Islet of Langerhans (tissue), 1 donor: ENCODE data around the gene NGEF.

Experiments
- FAIRE-seq: peaks from one replicate; lab custom pipeline; 2011; peaks lifted over from hg19 to GRCh38; lab: Jason Lieb, UNC

The NGEF gene

DNA sequence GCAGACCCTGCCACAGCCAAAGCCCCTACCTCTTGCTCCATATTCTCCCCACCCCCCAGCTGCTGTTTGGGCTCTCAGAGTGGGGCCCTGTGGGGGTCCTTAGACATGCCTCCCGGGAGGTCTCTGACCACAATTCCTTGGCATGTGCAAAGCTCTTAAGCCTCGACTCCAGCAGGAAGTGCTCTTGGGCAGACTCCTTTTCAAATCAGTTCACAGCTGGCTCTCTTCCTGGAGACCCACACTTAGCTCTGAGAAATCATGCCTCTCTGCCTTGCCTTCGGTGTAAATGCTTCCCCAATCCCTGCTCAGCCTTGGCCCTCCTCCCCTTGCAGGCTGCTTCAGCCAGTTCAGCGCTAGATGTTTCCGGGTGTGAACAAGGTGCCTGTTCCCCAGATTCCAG lies 46.9 kb downstream of the NGEF start:
- no peak for FAIRE-seq

- FAIRE-seq = no peak
Observed at GRCh38 chr2:232963913-232964312, 49.1 kb downstream of the NGEF start.

DNA sequence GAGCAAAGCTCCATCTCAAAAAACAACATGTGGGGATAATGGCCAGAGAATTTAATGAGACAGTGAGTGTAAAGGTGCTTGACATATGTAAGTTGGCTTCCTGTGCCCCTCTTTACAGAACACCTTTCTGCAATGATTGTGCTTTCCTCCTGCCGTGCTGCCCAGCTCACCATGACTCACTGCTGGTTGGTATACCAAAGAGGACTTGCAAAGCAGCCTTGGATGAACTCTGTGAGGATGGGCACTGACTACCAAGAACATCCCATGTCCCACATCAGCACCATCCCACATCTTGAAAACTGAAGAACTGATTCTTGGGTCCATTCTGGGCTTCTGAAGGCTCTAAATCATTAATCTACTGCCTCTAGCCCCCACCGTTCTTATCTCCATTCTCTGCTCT lies 52.2 kb downstream of the NGEF start:
- FAIRE-seq = no peak

GRCh38 chr2:232959139-232959538 lies 53.9 kb downstream of the NGEF start:
- FAIRE-seq = no peak

- FAIRE-seq = no peak
Observed at GRCh38 chr2:232957657-232958090, 55.4 kb downstream of the NGEF start.

DNA sequence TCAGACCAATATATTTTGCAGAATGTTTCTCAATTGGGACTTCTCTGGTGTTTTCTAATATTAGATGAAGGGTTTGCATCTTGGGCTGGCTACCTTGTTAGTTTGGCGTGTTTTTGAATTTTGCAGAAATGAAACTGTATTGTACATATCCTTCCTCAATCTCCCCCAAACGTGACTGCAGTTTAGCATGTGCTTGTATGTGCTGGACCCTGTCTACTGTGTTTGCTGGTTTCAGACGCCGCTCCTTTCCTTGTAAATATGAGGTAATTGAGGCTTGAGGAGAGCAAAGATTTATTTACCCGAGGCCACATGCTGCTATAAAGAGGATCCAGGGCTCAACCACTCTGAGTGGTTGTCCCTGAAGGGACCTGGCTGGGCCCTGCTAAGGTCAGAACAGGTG lies 57.2 kb downstream of the NGEF start:
- no peak for FAIRE-seq

DNA sequence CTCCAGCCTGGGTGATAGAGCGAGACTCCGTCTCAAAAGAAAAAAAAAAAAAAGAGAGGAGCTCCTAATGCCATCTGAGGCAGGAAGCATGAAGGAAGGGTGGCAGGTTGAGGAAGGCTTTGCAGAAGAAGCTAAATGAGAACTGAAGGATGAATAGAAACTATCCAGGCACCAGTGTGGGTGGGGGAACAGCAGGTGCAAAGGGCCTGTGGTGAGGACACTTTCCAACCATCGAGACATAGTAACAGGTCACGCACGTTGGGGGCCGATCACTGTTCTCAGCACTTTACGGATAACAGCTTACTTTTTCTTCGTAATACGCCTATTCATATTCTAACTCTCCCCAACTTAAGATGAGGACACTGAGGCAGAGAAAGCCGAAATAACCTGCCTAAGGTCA lies 58.4 kb downstream of the NGEF start:
- FAIRE-seq = no peak

GRCh38 chr2:232951891-232952290 lies 61.2 kb downstream of the NGEF start:
- FAIRE-seq = no peak

GRCh38 chr2:232951181-232951580 lies 61.9 kb downstream of the NGEF start:
- no peak for FAIRE-seq

DNA sequence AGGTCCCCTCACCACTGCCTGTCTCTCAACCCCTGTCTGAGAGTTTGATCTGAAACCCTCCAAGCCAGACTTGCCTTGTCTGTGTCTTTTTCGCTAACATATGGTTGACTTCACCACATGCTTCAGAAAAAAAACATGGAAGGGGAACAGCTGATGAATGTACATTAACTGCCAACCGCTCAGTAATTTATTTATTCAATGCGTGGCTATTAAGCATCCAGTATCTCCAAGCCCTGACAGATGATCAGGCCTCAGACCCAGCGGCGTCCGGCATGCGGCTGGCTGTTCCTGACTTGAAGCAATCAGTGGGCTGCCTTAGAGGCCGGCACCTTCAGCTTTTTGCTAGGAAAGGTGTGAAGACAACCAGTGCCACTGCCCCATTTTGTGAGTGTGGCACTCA lies 62.3 kb downstream of the NGEF start:
- no peak for FAIRE-seq

DNA sequence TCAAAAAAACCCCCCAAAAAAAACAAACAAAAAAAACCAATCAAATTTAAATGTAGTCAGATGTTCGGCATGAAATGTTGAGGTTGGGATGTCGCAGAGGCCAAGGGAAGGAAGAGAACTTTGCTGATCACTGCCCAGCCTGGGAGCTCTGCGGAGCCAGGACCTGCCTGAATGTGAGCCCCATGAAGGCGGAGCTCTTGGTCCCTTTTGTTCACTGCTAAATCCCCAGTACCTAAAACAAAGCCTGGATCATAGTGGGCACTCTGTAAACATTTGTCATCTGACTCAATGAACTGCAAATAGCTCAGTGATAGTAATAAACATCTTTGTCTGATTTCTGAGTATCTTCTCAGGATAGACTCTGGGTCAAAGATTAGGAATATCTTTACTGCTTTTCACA lies 64.0 kb downstream of the NGEF start:
- no peak for FAIRE-seq

GRCh38 chr2:232942831-232943230 lies 70.2 kb downstream of the NGEF start:
- FAIRE-seq = no peak

DNA sequence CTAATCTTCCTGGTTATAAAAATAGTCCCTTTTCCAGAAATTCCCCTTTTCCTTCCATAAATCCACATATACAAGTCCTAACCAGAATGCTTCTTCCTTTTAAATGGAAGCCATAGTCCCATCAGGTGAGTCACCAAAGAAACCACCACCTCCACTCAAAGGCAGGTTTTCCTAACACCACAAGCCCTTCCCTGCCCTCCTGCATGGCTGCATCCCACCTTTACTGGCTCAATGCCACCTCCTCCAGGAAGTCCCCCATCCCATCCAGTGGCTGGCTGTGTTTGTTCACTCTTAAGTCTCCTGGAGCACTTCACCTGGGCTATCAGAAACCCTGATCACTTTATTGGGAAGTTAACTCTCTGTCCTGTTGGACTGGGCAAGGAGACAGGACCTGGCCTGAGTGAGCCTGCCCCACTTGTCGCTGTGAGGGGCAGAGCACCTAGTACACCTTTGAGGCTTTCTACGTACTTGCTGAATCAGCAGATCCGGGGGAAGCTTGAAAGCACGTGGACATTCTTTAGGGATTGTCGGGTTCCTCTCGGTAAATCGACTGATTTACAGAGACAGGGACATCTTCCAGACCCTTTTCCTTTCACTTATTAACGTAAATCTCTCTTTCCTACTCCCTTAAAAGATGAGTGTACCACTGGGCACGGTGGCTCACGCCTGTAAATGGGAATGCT lies 71.0 kb downstream of the NGEF start:
- no peak for FAIRE-seq

GRCh38 chr2:232941400-232941799 lies 71.7 kb downstream of the NGEF start:
- no peak for FAIRE-seq

DNA sequence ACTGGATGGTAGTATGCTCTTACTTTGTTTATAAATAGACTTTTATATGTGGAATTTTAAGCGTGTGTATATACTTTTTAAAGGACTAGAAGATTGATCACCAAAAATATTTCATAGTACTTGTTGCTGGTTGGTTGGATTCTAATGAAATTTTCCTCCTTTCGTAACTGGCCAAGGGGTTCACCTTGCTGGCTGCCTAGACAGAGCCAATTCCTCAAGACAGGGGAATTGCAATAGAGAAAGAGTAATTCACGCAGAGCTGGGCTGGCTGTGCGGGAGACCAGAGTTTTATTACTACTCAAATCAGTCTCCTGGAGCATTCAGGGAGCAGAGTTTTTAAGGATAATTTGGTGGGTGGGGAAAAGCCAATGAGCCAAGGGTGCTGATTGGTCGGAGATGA lies 72.3 kb downstream of the NGEF start:
- no peak for FAIRE-seq

- FAIRE-seq = no peak
Observed at GRCh38 chr2:232937278-232937906, 75.7 kb downstream of the NGEF start.

DNA sequence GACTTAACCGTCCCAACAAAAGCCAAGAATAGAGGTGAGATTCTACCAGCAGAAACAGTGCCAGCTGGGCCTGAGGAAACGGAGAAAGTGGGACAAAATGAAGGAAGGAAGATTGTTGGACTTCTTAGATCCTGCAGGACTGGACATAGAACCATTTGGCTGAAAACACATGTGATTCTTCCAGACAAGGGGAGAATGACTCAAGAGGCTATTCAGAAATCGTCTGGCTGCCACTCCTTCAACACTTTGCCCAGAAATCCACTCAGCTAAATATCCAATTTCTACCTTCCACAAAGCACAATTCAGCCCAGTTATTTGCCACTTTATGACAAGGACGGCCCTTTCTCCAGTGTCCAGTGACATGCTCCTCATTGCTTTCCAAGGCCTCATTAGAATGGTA lies 81.4 kb downstream of the NGEF start:
- no peak for FAIRE-seq

- no peak for FAIRE-seq
Observed at GRCh38 chr2:232930059-232930400, 83.0 kb downstream of the NGEF start.

DNA sequence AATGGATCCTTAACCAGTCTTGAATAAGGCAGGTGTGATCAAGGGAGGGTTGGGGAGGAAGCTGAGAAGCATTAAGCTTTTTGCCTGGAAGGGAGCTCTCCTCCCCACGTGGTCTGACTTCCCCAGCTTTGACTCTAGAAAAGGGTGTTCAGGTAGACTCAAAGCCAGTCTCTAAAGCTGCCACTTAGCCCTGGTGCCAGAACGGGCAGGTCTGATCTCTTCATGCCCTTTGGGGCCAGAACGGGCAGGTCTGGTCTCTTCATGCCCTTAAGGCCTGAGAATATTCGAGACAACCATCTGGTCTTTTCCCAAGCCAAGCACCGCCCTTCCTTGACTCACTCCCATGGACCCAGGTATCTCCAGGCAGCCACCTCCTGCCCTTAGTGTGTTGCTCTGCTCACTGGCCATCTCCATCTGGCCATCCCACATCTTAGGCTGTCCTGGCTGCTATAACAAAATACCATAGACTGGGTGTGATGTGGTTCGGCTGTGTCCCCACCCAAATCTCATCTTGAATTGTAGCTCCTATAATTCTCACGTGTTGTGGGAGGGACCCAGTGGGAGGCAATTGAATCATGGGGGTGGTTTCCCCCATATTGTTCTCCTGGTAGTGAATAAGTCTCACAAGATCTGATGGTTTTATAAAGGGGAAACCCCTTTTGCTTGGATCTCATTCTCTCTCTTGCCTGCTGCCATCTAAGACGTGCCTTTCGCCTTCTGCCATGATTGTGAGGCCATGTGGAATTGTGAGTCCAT lies 83.6 kb downstream of the NGEF start:
- no peak for FAIRE-seq

DNA sequence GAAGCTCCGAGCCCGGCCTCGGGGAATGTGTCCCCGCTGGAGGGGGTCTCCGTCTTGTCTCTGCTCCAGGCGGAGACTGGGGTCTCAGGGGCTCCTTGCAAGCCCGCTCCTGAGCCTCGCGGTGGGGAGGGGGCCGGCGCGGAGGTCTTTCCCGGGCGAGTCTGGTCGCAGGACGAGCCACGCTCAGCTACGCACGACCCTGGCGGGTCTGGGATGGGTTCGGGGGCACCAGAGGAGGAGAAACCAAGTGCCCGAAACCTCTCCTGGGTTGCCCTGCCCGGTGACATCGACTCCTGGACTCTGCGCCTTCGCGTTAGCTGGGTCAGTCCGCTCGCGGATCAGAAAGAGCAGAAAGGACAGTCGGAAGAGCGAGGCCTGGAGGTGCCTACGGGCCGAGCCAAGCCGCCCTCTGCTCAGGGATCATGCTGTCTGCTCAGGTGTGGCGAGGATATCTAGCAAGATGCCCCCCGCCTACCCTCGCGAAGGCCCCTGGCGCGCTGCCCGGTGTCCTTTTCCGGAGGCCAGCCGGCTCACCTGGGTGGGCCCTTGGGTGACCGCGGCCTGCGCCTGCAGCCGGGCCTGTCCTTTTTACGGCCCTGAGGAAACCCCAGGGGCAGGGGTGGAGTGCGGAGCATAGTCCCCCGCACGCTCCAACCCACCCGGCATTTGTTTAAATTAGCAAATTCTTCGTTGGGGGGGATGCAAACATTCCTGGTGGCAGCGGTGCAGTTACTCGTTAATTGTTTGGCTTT lies 84.3 kb downstream of the NGEF start:
- FAIRE-seq = no peak

DNA sequence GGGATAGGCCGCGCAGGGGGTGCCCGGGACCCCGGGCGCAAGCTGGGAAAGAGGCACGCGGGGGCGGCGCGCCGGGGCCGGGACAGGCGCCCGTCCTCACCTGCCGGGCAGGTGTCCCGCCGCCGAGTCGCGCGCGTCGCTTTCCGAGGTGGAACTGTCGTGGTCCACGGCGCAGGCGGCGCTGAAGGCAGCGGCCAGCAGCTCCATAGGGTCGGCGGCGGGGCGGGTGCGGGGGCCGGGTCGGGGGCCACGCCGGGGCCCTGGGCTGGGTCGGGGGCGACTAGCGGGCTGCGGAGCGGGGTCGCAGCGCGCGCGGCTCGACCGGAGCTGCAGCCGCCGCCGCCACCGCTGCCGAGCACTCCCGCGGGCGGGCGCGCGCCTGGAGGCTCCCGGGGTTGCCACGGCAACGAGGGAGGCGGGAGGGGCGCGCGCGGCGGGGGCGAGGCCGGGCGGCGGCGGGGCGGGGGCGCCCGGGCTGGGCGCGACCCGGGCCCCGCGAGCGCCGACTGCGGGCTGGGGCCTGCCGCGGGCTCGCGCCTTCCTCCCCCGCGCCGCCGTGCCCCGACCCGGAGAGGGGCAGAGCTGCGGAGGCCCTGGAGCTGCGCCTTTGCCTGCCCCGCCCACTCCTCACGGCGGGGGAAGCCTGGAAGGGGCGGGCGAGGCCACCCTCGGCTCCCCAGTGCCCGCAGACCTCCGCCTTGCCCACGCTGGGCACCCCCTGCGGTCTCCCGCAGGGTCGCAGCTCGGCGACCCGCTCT lies 85.1 kb downstream of the NGEF start:
- FAIRE-seq = no peak
